Activated CD4-positive, CD25-positive, alpha-beta regulatory T cell (primary cell): ENCODE measurements around the gene UBALD1.
A peak's percentile ranks its signal among the peaks of the same experiment; 100 is the strongest.

Source experiments
- DNase-seq, 4 experiments: peaks; one replicate each; lab custom pipeline; 2025; lab: John Stamatoyannopoulos, UW

UBALD1 gene

GRCh38 chr16:4646773-4647643 is 32.3 kb upstream of the UBALD1 start:
- DNase-seq = no peak

- no peak for DNase-seq
These were observed 27.2 kb upstream of the UBALD1 start for GRCh38 chr16:4641895-4642294.

- DNase-seq = no peak
These were observed 26.6 kb upstream of the UBALD1 start for GRCh38 chr16:4641306-4641687.

- no peak for DNase-seq
These were observed 26.1 kb upstream of the UBALD1 start for GRCh38 chr16:4640572-4641305.

GRCh38 chr16:4639899-4640509 is 25.3 kb upstream of the UBALD1 start:
- no peak for DNase-seq

GRCh38 chr16:4637501-4638166 is 22.9 kb upstream of the UBALD1 start:
- no peak for DNase-seq

GRCh38 chr16:4636196-4636595 is 21.5 kb upstream of the UBALD1 start:
- no peak for DNase-seq

GRCh38 chr16:4634768-4635167 is 20.1 kb upstream of the UBALD1 start:
- no peak for DNase-seq

- DNase-seq = no peak
These were observed 19.4 kb upstream of the UBALD1 start for GRCh38 chr16:4633910-4634635.

GRCh38 chr16:4631444-4631843 is 16.8 kb upstream of the UBALD1 start:
- DNase-seq = no peak

GRCh38 chr16:4628283-4628682 is 13.6 kb upstream of the UBALD1 start:
- no peak for DNase-seq

- no peak for DNase-seq
These were observed 11.7 kb upstream of the UBALD1 start for GRCh38 chr16:4626396-4626795.

- DNase-seq = no peak
These were observed 11.0 kb upstream of the UBALD1 start for GRCh38 chr16:4625560-4626159.

- peak; percentile 39 to 54 (median 42) for DNase-seq
These were observed 10.3 kb upstream of the UBALD1 start for GRCh38 chr16:4624827-4625559.

GRCh38 chr16:4624015-4624826 is 9.5 kb upstream of the UBALD1 start, which contains the start of gene MGRN1:
Gene MGRN1 (plus strand): TSS chr16:4624826. CDS start chr16:4624961, 135 bp downstream.
- peak; percentile 77 to 86 (median 82) for DNase-seq

GRCh38 chr16:4623593-4623992 is 8.9 kb upstream of the UBALD1 start:
- no peak for DNase-seq

GRCh38 chr16:4618645-4619418 is 4.1 kb upstream of the UBALD1 start:
- no peak for DNase-seq

- DNase-seq = no peak
These were observed 3.2 kb upstream of the UBALD1 start for GRCh38 chr16:4617880-4618279.
